HG03442 (cell line): ENCODE results near the gene NFIL3.
"Not testable (repeated sequence)": the region's sequence is repeated elsewhere in the genome, so short reads cannot be mapped to it uniquely, and the experiment has no call there.

Experiments
- ATAC-seq: cut with Tn5 transposase; IDR thresholded peaks from one replicate; pipeline ENCODE4 v1.9.1; 2021; ENCODE audit warnings: mild to moderate bottlenecking, moderate library complexity; ENCODE audit not compliant: unreplicated experiment

Gene NFIL3

GRCh38 chr9:91398926-91399325 is 24.7 kb downstream of the NFIL3 start:
- ATAC-seq: no peak

- no peak for ATAC-seq
These were observed 27.8 kb downstream of the NFIL3 start for GRCh38 chr9:91395553-91396471.

GRCh38 chr9:91395106-91395552 is 28.5 kb downstream of the NFIL3 start:
- ATAC-seq: no peak

GRCh38 chr9:91393826-91394225 is 29.8 kb downstream of the NFIL3 start:
- ATAC-seq: no peak

GRCh38 chr9:91392435-91392834 is 31.2 kb downstream of the NFIL3 start:
- ATAC-seq: no peak

DNA sequence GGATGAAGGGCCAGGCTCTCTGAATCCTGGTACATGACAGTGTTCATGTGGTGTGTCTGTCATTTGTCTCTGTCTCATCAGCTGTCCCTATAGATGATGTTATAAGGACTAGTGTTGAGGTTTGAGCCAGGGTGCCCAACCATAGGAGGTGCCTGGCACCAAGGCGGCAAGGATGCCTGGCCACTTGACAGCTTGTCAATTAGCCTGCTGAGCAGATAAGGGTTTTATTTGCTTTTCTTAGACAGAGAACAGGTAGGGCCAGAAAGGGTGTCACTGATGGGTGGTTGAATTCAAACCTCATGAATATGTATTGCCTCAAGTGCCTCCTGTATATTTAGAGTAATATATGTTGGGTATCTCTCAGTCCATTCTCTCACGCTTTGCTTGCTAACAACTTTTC is 31.8 kb downstream of the NFIL3 start:
- no peak for ATAC-seq

DNA sequence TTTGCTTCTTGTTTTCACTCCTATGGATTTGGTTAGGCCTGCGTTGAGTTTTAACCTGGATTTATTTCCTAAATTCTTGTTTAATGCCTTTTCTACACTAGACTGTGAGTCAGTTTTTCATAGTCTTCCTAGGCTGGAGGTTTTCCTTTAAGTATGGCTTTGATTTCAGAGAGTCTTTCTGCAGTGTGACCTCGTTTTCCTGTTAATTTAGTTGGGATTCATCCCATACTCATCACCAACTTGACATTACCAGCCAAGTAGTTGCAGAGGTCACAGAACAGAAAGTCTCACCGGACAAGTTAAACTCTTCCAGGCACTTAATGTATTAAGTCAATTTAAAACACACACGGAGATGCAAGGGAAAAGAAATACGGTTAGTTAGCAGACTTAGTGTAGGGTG is 32.2 kb downstream of the NFIL3 start:
- ATAC-seq: no peak

DNA sequence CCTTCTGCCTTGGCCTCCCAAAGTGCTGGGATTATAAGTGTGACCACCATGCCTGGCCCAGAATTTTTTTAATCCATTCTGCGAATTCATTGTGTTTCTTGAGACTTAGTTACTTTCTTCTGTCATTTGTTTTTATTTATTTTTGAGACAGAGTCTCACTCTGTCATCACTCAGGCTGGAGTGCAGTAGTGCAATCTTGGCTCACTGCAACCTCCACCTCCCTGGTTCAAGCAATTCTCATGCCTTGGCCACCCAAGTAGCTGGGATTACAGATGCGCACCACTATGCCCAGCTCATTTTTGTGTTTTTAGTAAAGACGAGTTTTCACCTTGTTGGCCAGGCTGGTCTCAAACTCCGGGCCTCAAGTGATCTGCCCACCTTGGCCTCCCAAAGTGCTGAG is 33.9 kb downstream of the NFIL3 start:
- ATAC-seq: not testable (repeated sequence)

GRCh38 chr9:91386765-91387164 is 36.9 kb downstream of the NFIL3 start:
- no peak for ATAC-seq

- ATAC-seq: no peak
These were observed 38.7 kb downstream of the NFIL3 start for GRCh38 chr9:91384954-91385353.

DNA sequence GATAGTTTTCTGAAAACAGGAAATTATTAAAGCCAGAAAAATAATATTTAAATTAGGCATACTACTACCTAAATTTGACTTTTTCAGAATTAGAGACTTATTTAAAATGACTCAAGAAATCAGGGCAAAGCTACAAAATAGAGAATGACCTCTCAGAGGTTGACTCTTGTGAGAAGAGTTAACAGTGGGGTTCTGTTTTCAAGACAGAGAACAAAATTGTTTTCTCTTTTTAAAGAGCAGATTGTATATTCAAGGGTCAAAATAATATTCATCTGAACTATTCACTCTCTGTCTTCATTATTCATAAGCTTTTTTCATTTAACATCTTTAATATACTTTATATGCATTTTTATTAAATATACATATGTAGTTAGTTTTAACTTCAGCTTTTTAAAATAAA is 40.1 kb downstream of the NFIL3 start:
- no peak for ATAC-seq

GRCh38 chr9:91382298-91382697 is 41.3 kb downstream of the NFIL3 start:
- no peak for ATAC-seq

- ATAC-seq: no peak
These were observed 44.2 kb downstream of the NFIL3 start for GRCh38 chr9:91379426-91379825.

DNA sequence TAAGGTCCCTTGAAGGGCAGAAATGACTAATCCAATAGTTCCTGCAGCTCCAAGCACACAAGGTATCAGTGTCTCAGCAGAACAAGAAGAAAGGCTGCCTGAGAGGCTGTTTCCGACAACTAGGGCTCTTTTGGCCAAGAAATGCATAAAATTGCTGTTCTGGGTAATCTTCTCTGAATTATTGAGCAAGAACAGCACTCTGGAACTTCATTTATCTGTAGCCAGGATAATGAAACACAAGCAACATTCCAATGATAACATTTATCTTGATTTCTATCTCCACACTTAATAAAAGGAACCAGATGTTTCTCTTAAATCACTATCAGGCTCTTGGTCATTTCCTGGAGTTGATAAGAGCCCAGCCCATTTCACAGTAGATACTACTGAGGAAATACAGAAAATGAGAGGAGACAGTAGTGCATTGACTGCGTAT is 44.9 kb downstream of the NFIL3 start:
- no peak for ATAC-seq

- not testable (repeated sequence) for ATAC-seq
These were observed 45.6 kb downstream of the NFIL3 start for GRCh38 chr9:91378054-91378453.

DNA sequence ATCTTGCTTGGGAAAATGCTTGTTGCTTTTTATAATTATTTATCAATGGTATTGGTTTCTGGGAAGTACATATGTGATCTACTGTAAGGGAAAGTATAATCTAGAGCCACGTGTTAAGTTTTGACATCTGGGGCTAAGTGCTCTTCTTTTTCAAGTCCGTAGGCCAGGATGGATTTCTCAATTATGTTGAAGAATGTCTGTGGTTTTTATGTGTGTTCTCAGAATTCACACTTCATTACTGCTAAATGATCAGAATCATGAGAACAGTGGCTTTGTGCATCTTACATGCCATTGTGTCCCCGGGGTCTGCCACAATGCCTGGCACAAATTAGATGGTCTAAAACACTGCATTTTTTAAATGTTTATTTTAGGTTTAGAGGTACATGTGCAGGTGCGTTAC is 47.4 kb downstream of the NFIL3 start:
- no peak for ATAC-seq

- ATAC-seq: no peak
These were observed 48.7 kb downstream of the NFIL3 start for GRCh38 chr9:91374939-91375338.

GRCh38 chr9:91371894-91372293 is 51.7 kb downstream of the NFIL3 start:
- no peak for ATAC-seq

GRCh38 chr9:91370006-91370405 is 53.6 kb downstream of the NFIL3 start:
- ATAC-seq: not testable (repeated sequence)

- no peak for ATAC-seq
These were observed 58.9 kb downstream of the NFIL3 start for GRCh38 chr9:91364702-91365101.

- no peak for ATAC-seq
These were observed 59.6 kb downstream of the NFIL3 start for GRCh38 chr9:91364005-91364404.

DNA sequence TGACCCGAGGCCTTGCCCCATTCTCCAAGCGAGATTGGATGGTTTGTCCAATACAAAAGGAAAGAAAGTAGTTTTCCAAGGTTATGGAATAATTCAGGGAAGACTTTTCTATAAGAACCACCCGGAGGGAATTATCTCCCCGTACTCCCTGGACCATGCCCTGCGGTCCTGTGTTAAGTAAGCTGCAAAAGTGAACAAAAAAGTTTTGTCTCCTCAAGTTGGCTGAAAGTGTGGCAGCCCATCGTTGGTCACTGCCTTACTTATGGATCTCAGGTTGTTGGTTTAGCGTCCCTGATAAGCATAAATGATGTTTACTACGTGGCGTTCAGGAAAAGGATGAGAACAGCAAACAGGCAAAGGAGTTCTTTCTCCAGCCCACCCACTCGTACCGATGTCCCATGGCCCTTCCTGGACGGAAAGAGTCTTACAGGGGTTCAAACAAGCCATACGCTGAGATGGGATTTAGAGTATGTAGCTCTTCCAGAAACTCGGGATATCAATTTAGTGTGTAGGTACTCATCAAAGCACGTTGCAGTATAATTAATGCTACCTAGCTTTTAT is 61.5 kb downstream of the NFIL3 start:
- peak; percentile 19 for ATAC-seq
